Trophoblast cell (in vitro differentiated cells and primary cell): ENCODE data around the gene OPN3.

Source experiments
- DNase-seq, 2 donors: peaks; one replicate each; pipeline ENCODE4 v3.0.0-alpha.2; 2016
- H2AFZ ChIP-seq: 2 replicates; pipeline ENCODE4 v1.6.1; 2013; ENCODE audit warnings: low read length, moderate library complexity, mild to moderate bottlenecking; ENCODE audit not compliant: insufficient read depth, poor library complexity
- H2AK5ac ChIP-seq: 2 replicates; pipeline ENCODE4 v1.6.1; 2013; ENCODE audit warnings: mild to moderate bottlenecking, low read length
- H2BK120ac ChIP-seq: 2 replicates; pipeline ENCODE4 v1.6.1; 2013; ENCODE audit warnings: low read length, mild to moderate bottlenecking, moderate library complexity; ENCODE audit not compliant: insufficient read depth, poor library complexity
- H2BK12ac ChIP-seq: 2 replicates; pipeline ENCODE4 v1.6.1; 2013; ENCODE audit warnings: mild to moderate bottlenecking, low read length, moderate library complexity
- H2BK5ac ChIP-seq: 2 replicates; pipeline ENCODE4 v1.6.1; 2013; ENCODE audit warnings: low read length, low read depth, moderate library complexity, mild to moderate bottlenecking; ENCODE audit not compliant: poor library complexity
- H3K14ac ChIP-seq: 2 replicates; pipeline ENCODE4 v1.6.1; 2013; ENCODE audit warnings: mild to moderate bottlenecking, low read length
- H3K18ac ChIP-seq: 2 replicates; pipeline ENCODE4 v1.6.1; 2013; ENCODE audit warnings: mild to moderate bottlenecking, low read length
- H3K23ac ChIP-seq: 2 replicates; pipeline ENCODE4 v1.6.1; 2013; ENCODE audit warnings: low read length
- H3K27ac ChIP-seq: 2 replicates; pipeline ENCODE4 v1.5.1; 2013; ENCODE audit warnings: low read depth, mild to moderate bottlenecking, inconsistent platforms, low read length, moderate library complexity
- H3K27me3 ChIP-seq: 2 replicates; pipeline ENCODE4 v1.6.1; 2013; ENCODE audit warnings: inconsistent platforms, mild to moderate bottlenecking, low read length, moderate library complexity; ENCODE audit not compliant: insufficient read depth
- H3K36me3 ChIP-seq, 2 experiments: 1 replicate in 1 of 2; 2 replicates in 1 of 2; pipeline ENCODE4 v1.6.1; 2013; ENCODE audit warnings: low read length in 2 of 2, mild to moderate bottlenecking in 2 of 2, moderate library complexity in 1 of 2; ENCODE audit not compliant: insufficient read depth in 2 of 2, control insufficient read depth in 1 of 2
- H3K4ac ChIP-seq: 2 replicates; pipeline ENCODE4 v1.6.1; 2013; ENCODE audit warnings: low read depth, mild to moderate bottlenecking, low read length, moderate library complexity
- H3K4me1 ChIP-seq, 2 experiments: 1 replicate in 1 of 2; 2 replicates in 1 of 2; pipeline ENCODE4 v1.6.1; 2013; ENCODE audit warnings: low read length in 2 of 2, mild to moderate bottlenecking in 2 of 2, moderate library complexity in 1 of 2; ENCODE audit not compliant: insufficient read depth in 2 of 2, control insufficient read depth in 1 of 2
- H3K4me2 ChIP-seq: 2 replicates; pipeline ENCODE4 v1.6.1; 2013; ENCODE audit warnings: inconsistent platforms, mild to moderate bottlenecking, low read length, moderate library complexity
- H3K4me3 ChIP-seq: 2 replicates; pipeline ENCODE4 v1.5.1; 2013; ENCODE audit warnings: mild to moderate bottlenecking, low read depth, low read length, inconsistent platforms
- H3K79me1 ChIP-seq: one replicate; pipeline ENCODE4 v1.6.1; 2013; ENCODE audit warnings: low read length
- H3K79me2 ChIP-seq: 2 replicates; pipeline ENCODE4 v1.6.1; 2013; ENCODE audit warnings: low read length, mild to moderate bottlenecking; ENCODE audit not compliant: control insufficient read depth, insufficient read depth, poor library complexity
- H3K9ac ChIP-seq: 2 replicates; pipeline ENCODE4 v1.6.1; 2013; ENCODE audit warnings: mild to moderate bottlenecking, low read length
- H3K9me3 ChIP-seq: 2 replicates; pipeline ENCODE4 v1.6.1; 2013; ENCODE audit warnings: low read depth, mild to moderate bottlenecking, control low read depth, inconsistent platforms, low read length; ENCODE audit not compliant: insufficient read depth
- H4K12ac ChIP-seq: 2 replicates; pipeline ENCODE4 v1.6.1; 2013; ENCODE audit warnings: low read depth, mild to moderate bottlenecking, low read length, moderate library complexity
- H4K8ac ChIP-seq: 2 replicates; pipeline ENCODE4 v1.6.1; 2013; ENCODE audit warnings: low read depth, mild to moderate bottlenecking, low read length, moderate library complexity
- H4K91ac ChIP-seq: one replicate; pipeline ENCODE4 v1.6.1; 2013; ENCODE audit warnings: low read depth, mild to moderate bottlenecking, low read length, moderate library complexity
- WGBS: extraction: QIAGEN DNeasy Blood & Tissue Kit; methylation state at CpG from one replicate; pipeline ENCODE4 v1.1.7; 2013; ENCODE audit warnings: missing lambda C conversion rate; ENCODE audit not compliant: insufficient read length, insufficient coverage; ENCODE audit errors: extremely low coverage; 5-methylcytosine and 5-hydroxymethylcytosine counted together

OPN3 gene

GRCh38 chr1:241591736-241592135 is 48.4 kb downstream of the OPN3 start:
- DNase-seq = no peak
- peaks cover 7% of the 10 kb centered on the region for H3K79me1 ChIP-seq
- H2BK5ac ChIP-seq = no peak overlapping the region
- H4K8ac ChIP-seq = no peak overlapping the region
- no peaks in the 10 kb centered on the region for H3K79me2 ChIP-seq
- no peak overlapping the region for H2BK120ac ChIP-seq
- H3K4me3 ChIP-seq = no peak overlapping the region
- peaks cover 4 to 6% of the 10 kb centered on the region in 2 experiments for H3K4me1 ChIP-seq
- H2AFZ ChIP-seq = no peak overlapping the region
- no peaks in the 10 kb centered on the region for H3K27me3 ChIP-seq
- no peak overlapping the region for H3K14ac ChIP-seq
- no peaks in the 10 kb centered on the region for H3K9me3 ChIP-seq
- no peak overlapping the region for H3K4ac ChIP-seq
- no peak overlapping the region for H3K23ac ChIP-seq
- H3K27ac ChIP-seq = peak overlapping the region; percentile 81
- peaks cover 1 to 5% of the 10 kb centered on the region in 2 experiments for H3K36me3 ChIP-seq
- H3K4me2 ChIP-seq = peak overlapping the region; percentile 4
- H4K12ac ChIP-seq = no peak overlapping the region
- H4K91ac ChIP-seq = peak overlapping the region; percentile 17
- no peak overlapping the region for H2AK5ac ChIP-seq
- no peak overlapping the region for H2BK12ac ChIP-seq
- no peak overlapping the region for H3K9ac ChIP-seq
- H3K18ac ChIP-seq = no peak overlapping the region
- WGBS = no CpG with 5 or more reads among the region's 5 CpGs

- H3K9ac ChIP-seq = no peak overlapping the region
- no peak overlapping the region for H3K4me3 ChIP-seq
- H3K4me1 ChIP-seq = peaks cover 3 to 5% of the 10 kb centered on the region in 2 experiments
- no peak overlapping the region for H3K4ac ChIP-seq
- H3K27ac ChIP-seq = peak overlapping the region; percentile 81
- H2BK5ac ChIP-seq = peak overlapping the region; percentile 16
- no peaks in the 10 kb centered on the region for H3K79me2 ChIP-seq
- H3K9me3 ChIP-seq = no peaks in the 10 kb centered on the region
- peak overlapping the region; percentile 4 for H3K4me2 ChIP-seq
- H4K91ac ChIP-seq = no peak overlapping the region
- H2AFZ ChIP-seq = no peak overlapping the region
- no peak overlapping the region for H4K12ac ChIP-seq
- H3K14ac ChIP-seq = no peak overlapping the region
- H4K8ac ChIP-seq = no peak overlapping the region
- H2AK5ac ChIP-seq = no peak overlapping the region
- H3K18ac ChIP-seq = no peak overlapping the region
- H3K79me1 ChIP-seq = peaks cover 7% of the 10 kb centered on the region
- peaks cover 0 to 5% of the 10 kb centered on the region in 2 experiments for H3K36me3 ChIP-seq
- H2BK12ac ChIP-seq = no peak overlapping the region
- peak; percentile 98 to 99 for DNase-seq
- no peaks in the 10 kb centered on the region for H3K27me3 ChIP-seq
- no peak overlapping the region for H3K23ac ChIP-seq
- no peak overlapping the region for H2BK120ac ChIP-seq
Observed at GRCh38 chr1:241591317-241591716, 48.9 kb downstream of the OPN3 start.

GRCh38 chr1:241590719-241591118 is 49.5 kb downstream of the OPN3 start:
- H4K12ac ChIP-seq = no peak overlapping the region
- no peak overlapping the region for H2AFZ ChIP-seq
- H3K4ac ChIP-seq = no peak overlapping the region
- peak overlapping the region; percentile 70 for H4K91ac ChIP-seq
- H3K27ac ChIP-seq = peak overlapping the region; percentile 85
- whole genome bisulfite sequencing = no CpG with 5 or more reads among the region's 4 CpGs
- peak overlapping the region; percentile 12 for H2BK5ac ChIP-seq
- no peaks in the 10 kb centered on the region for H3K9me3 ChIP-seq
- peak overlapping the region; percentile 78 for H2BK12ac ChIP-seq
- no peak overlapping the region for H3K23ac ChIP-seq
- H3K4me1 ChIP-seq = peaks cover 3 to 5% of the 10 kb centered on the region in 2 experiments
- H3K79me1 ChIP-seq = peaks cover 7% of the 10 kb centered on the region
- peaks cover 0 to 5% of the 10 kb centered on the region in 2 experiments for H3K36me3 ChIP-seq
- H3K4me2 ChIP-seq = peak overlapping the region; percentile 16
- DNase-seq = no peak
- no peak overlapping the region for H3K18ac ChIP-seq
- no peak overlapping the region for H4K8ac ChIP-seq
- no peaks in the 10 kb centered on the region for H3K79me2 ChIP-seq
- H3K9ac ChIP-seq = peak overlapping the region; percentile 56
- H2AK5ac ChIP-seq = no peak overlapping the region
- no peak overlapping the region for H3K4me3 ChIP-seq
- no peaks in the 10 kb centered on the region for H3K27me3 ChIP-seq
- peak overlapping the region; percentile 11 for H3K14ac ChIP-seq
- H2BK120ac ChIP-seq = peak overlapping the region; percentile 71

GRCh38 chr1:241589521-241589920 is 50.6 kb downstream of the OPN3 start:
- Histone ChIP-seq H3K14ac (no peak overlapping the region), H2AK5ac (no peak overlapping the region), H2BK120ac (no peak overlapping the region), H3K4me1 (peaks cover 3 to 5% of the 10 kb centered on the region in 2 experiments), H2BK12ac (no peak overlapping the region), H3K36me3 (peaks cover 0 to 5% of the 10 kb centered on the region in 2 experiments), H3K4me3 (no peak overlapping the region), H3K23ac (no peak overlapping the region), H3K4ac (no peak overlapping the region), H4K91ac (no peak overlapping the region), H3K27me3 (no peaks in the 10 kb centered on the region), H2BK5ac (no peak overlapping the region), H3K79me1 (peaks cover 7% of the 10 kb centered on the region), H3K9ac (no peak overlapping the region), H3K79me2 (no peaks in the 10 kb centered on the region), H3K9me3 (no peaks in the 10 kb centered on the region), H2AFZ (no peak overlapping the region), H3K27ac (peak overlapping the region; percentile 48), H4K12ac (no peak overlapping the region), H4K8ac (no peak overlapping the region), H3K18ac (no peak overlapping the region), H3K4me2 (no peak overlapping the region)
- DNase-seq = peak in 1 of 2 donors; percentile 50
- no CpG with 5 or more reads among the region's 7 CpGs for WGBS
